Choroid plexus epithelial cell (primary cell): Measurements from ENCODE around the gene COQ6.
A peak's percentile ranks its signal among the peaks of the same experiment; 100 is the strongest.

Experiments
- DNase-seq: peaks from one replicate; pipeline ENCODE4 v3.0.0-alpha.2; 2010; ENCODE audit warnings: low read depth
- H3K4me3 ChIP-seq: 2 replicates; pipeline ENCODE4 v1.5.1; 2011; ENCODE audit warnings: low read depth, mild to moderate bottlenecking, control low read depth, low read length, moderate library complexity
- CTCF ChIP-seq: conservative IDR thresholded peaks from 2 replicates; pipeline ENCODE4 v1.5.1; 2011; ENCODE audit warnings: low read depth, mild to moderate bottlenecking, control low read depth, inconsistent platforms, low read length, moderate library complexity

COQ6 gene

GRCh38 chr14:73935666-73936065, 14.4 kb upstream of the COQ6 start:
- TF ChIP-seq CTCF = peak; percentile 48
- H3K4me3 ChIP-seq = no peak overlapping the region
- peak; percentile 45 for DNase-seq

- TF ChIP-seq CTCF = no peak
- no peak overlapping the region for H3K4me3 ChIP-seq
- DNase-seq = no peak
Measured at GRCh38 chr14:73936548-73936947, 13.6 kb upstream of the COQ6 start.

- TF ChIP-seq CTCF = no peak
- no peak overlapping the region for H3K4me3 ChIP-seq
- DNase-seq = no peak
Measured at GRCh38 chr14:73937012-73937411, 13.1 kb upstream of the COQ6 start.

GRCh38 chr14:73942180-73942579, 7.9 kb upstream of the COQ6 start:
- DNase-seq = no peak
- TF ChIP-seq CTCF = no peak
- no peak overlapping the region for H3K4me3 ChIP-seq

- H3K4me3 ChIP-seq = no peak overlapping the region
- DNase-seq = peak; percentile 80
- TF ChIP-seq CTCF = no peak
Measured at GRCh38 chr14:73943083-73943482, 7.0 kb upstream of the COQ6 start.

GRCh38 chr14:73944432-73945158, 5.5 kb upstream of the COQ6 start:
- no peak overlapping the region for H3K4me3 ChIP-seq
- no peak for DNase-seq
- TF ChIP-seq CTCF = no peak

GRCh38 chr14:73945159-73945670, 4.9 kb upstream of the COQ6 start:
- TF ChIP-seq CTCF = no peak
- no peak for DNase-seq
- H3K4me3 ChIP-seq = no peak overlapping the region
